Limb (tissue), 2 donors: ENCODE measurements around the gene SOCS6.
"Not testable (repeated sequence)": the region's sequence is repeated elsewhere in the genome, so short reads cannot be mapped to it uniquely, and the experiment has no call there.

Source experiments
- DNase-seq, 2 donors: peaks; one replicate each; pipeline ENCODE4 v3.0.0-alpha.2; 2016; ENCODE audit errors: extremely low spot score in 2 of 2

The SOCS6 gene

GRCh38 chr18:70358105-70358406, 69.2 kb downstream of the SOCS6 start:
- DNase-seq: not testable (repeated sequence)

- DNase-seq: no peak
Observed at GRCh38 chr18:70359071-70359470, 70.2 kb downstream of the SOCS6 start.

- DNase-seq: no peak
Observed at GRCh38 chr18:70362258-70362657, 73.4 kb downstream of the SOCS6 start.

- no peak for DNase-seq
Observed at GRCh38 chr18:70363861-70364260, 75.0 kb downstream of the SOCS6 start.

- DNase-seq: no peak
Observed at GRCh38 chr18:70365361-70365760, 76.5 kb downstream of the SOCS6 start.

- no peak for DNase-seq
Observed at GRCh38 chr18:70366174-70366573, 77.3 kb downstream of the SOCS6 start.

- DNase-seq: no peak
Observed at GRCh38 chr18:70366670-70367069, 77.8 kb downstream of the SOCS6 start.

GRCh38 chr18:70367344-70367743, 78.5 kb downstream of the SOCS6 start:
- not testable (repeated sequence) for DNase-seq

- no peak for DNase-seq
Observed at GRCh38 chr18:70368903-70369302, 80.1 kb downstream of the SOCS6 start.

- no peak for DNase-seq
Observed at GRCh38 chr18:70370762-70371733, 82.2 kb downstream of the SOCS6 start.

GRCh38 chr18:70371908-70372307, 83.1 kb downstream of the SOCS6 start:
- DNase-seq: no peak

- no peak for DNase-seq
Observed at GRCh38 chr18:70372450-70373041, 83.7 kb downstream of the SOCS6 start.

- no peak for DNase-seq
Observed at GRCh38 chr18:70373042-70373519, 84.2 kb downstream of the SOCS6 start.

GRCh38 chr18:70374154-70374553, 85.3 kb downstream of the SOCS6 start:
- no peak for DNase-seq

GRCh38 chr18:70376137-70376913, 87.5 kb downstream of the SOCS6 start:
- DNase-seq: no peak

- DNase-seq: no peak
Observed at GRCh38 chr18:70376914-70377258, 88.0 kb downstream of the SOCS6 start.

- DNase-seq: no peak
Observed at GRCh38 chr18:70377317-70377799, 88.5 kb downstream of the SOCS6 start.

GRCh38 chr18:70377857-70378701, 89.2 kb downstream of the SOCS6 start:
- DNase-seq: no peak
